Measurements from ENCODE around the gene GMDS. TPM values are rescaled to one million over a fixed set of nuclear protein-coding genes. Genes with fewer than 3 reads are reported as not detected.

The GMDS gene
- total and polyA plus RNA-seq, 2 of the 8 experiments (the other 6 are each of a cell fraction or from before 2014, with no cell fraction given), result 16.8 to 50.0 TPM

- no peak overlapping the region for H2AFZ ChIP-seq (ENCODE audit: low read length)
- DNase-seq (ENCODE audit: low read depth in 1 of 2, low spot score in 2 of 2) (peak in 1 of 2 experiments; percentile 26), FAIRE-seq (no peak)
- H3K18ac ChIP-seq (ENCODE audit: extremely low read depth, low read length), result no peak overlapping the region
- no peak overlapping the region for H2BK5ac ChIP-seq (ENCODE audit: low read depth, low read length)
- no peak overlapping the region for H2BK120ac ChIP-seq (replicated peaks; ENCODE audit: low read depth, low read length)
- no peak overlapping the region for H3K4ac ChIP-seq (replicated peaks; ENCODE audit: insufficient read length, low read depth, low read length)
- no peak overlapping the region for H3K56ac ChIP-seq (replicated peaks; ENCODE audit: insufficient read length, low read depth, low read length)
- no peaks in the 10 kb centered on the region for H3K79me2 ChIP-seq (ENCODE audit: control insufficient read depth in 1 of 2, insufficient read depth in 2 of 2, low read length in 2 of 2)
- no peak overlapping the region for H3K4me2 ChIP-seq (ENCODE audit: insufficient read depth in 1 of 2, low read depth in 2 of 2, low read length in 2 of 2)
- no peak overlapping the region for H3K27ac ChIP-seq (ENCODE audit: low read depth, low read length)
- no peaks in the 10 kb centered on the region for H3K79me1 ChIP-seq (ENCODE audit: low read depth, low read length)
- H4K5ac ChIP-seq (ENCODE audit: insufficient read length, low read depth, low read length), result no peak overlapping the region
- no peak overlapping the region for H4K91ac ChIP-seq (replicated peaks; ENCODE audit: insufficient read length, low read length)
- H2BK15ac ChIP-seq (ENCODE audit: low read length), result no peak overlapping the region
- no peak overlapping the region for H2BK20ac ChIP-seq (ENCODE audit: low read length)
- no peak overlapping the region for H4K8ac ChIP-seq (ENCODE audit: extremely low read depth, insufficient read depth, low read length)
- no peak overlapping the region for H3K14ac ChIP-seq (ENCODE audit: insufficient read length)
- POLR2A ChIA-PET (ENCODE audit: partially characterized antibody), result no interaction called here
- H3K27me3 ChIP-seq (replicated peaks in 1 of 4; ENCODE audit: control insufficient read depth in 3 of 4, extremely low read depth in 1 of 4, insufficient read depth in 3 of 4, low read length in 3 of 4), result no peaks in the 10 kb centered on the region; a peak in 1 of 7 replicates
- H3K4me3 ChIP-seq (ENCODE audit: extremely low read depth in 1 of 4, insufficient read depth in 2 of 4, low read depth in 3 of 4, low read length in 4 of 4), result no peak overlapping the region
- no peaks in the 10 kb centered on the region for H3K36me3 ChIP-seq (ENCODE audit: control insufficient read depth in 2 of 4, insufficient read depth in 4 of 4, low read length in 3 of 4)
- peaks cover 0 to 3% of the 10 kb centered on the region in 2 experiments for H4K20me1 ChIP-seq (replicated peaks in 1 of 2; ENCODE audit: control insufficient read depth in 1 of 2, insufficient read depth in 2 of 2, low read length in 2 of 2)
- TF ChIP-seq TAF7 (optimal IDR thresholded peaks at IDR 0.05; ENCODE audit: borderline replicate concordance, low read depth, low read length) (no peak), KDM4A (IDR thresholded peaks at IDR 0.05; ENCODE audit: low read depth, low read length, severe bottlenecking) (no peak), ATF2 (IDR thresholded peaks at IDR 0.05; ENCODE audit: low read length) (no peak), YY1 (IDR thresholded peaks at IDR 0.05; ENCODE audit: low read depth, low read length) (no peak)
- H2BK12ac ChIP-seq (ENCODE audit: low read depth, low read length), result no peak overlapping the region
- H2AK5ac ChIP-seq (ENCODE audit: low read depth, low read length), result no peak overlapping the region
- 91% methylated on average over 6 of the region's 6 CpGs; no CpG with 5 or more reads in 1 of the 2 experiments for WGBS, 2 experiments (ENCODE audit: extremely low coverage in 1 of 2, insufficient coverage in 1 of 2, insufficient read length in 1 of 2, insufficient replicate concordance in 2 of 2, low coverage in 1 of 2, low lambda C conversion rate in 2 of 2, missing lambda C conversion rate in 1 of 2)
- H3K9me3 ChIP-seq (ENCODE audit: insufficient read depth in 2 of 2, low read depth in 1 of 2, low read length in 1 of 2), result no peaks in the 10 kb centered on the region
- H3K23me2 ChIP-seq (ENCODE audit: low read depth, low read length), result peaks cover 3% of the 10 kb centered on the region; the same call in 1 of the 2 replicates
- CTCF ChIA-PET (ENCODE audit: partially characterized antibody), result interaction anchor here (0.6 to 1.3 kb wide), 7 partner anchors 17 to 840 kb away, joined by 3 to 4 read pairs (median 3); no protein-coding TSS in a partner anchor
- H3K23ac ChIP-seq (ENCODE audit: insufficient read length), result no peak overlapping the region
- peaks cover 0 to 2% (median 1%) of the 10 kb centered on the region in 4 experiments; a peak in 4 of 7 replicates for H3K4me1 ChIP-seq (replicated peaks in 1 of 4; ENCODE audit: control insufficient read depth in 3 of 4, insufficient read depth in 4 of 4, low read length in 3 of 4)
- H3K9ac ChIP-seq (replicated peaks in 1 of 4; ENCODE audit: extremely low read depth in 1 of 4, low read depth in 3 of 4, low read length in 3 of 4), result no peak overlapping the region
These were observed 653.5 kb downstream of the GMDS start for GRCh38 chr6:1591926-1592325.
